GM23338 (cell line): ENCODE data around the gene SMOC1. TPM values are rescaled to one million over a fixed set of nuclear protein-coding genes. Genes with fewer than 3 reads are reported as not detected.

Experiments used
- ATAC-seq: fragments of 200-7000 bp; cut with Tn5 transposase; 3 replicates; pipeline ENCODE4 v1.9.1; 2020
- DNase-seq: peaks from one replicate; pipeline ENCODE4 v3.0.0-alpha.2; 2015; ENCODE audit warnings: low spot score
- H2AFZ ChIP-seq: fragments of 200-600 bp; sonication (generic); 2 replicates; pipeline ENCODE4 v1.8.0; 2016; ENCODE audit warnings: antibody characterized with exemption, mild to moderate bottlenecking, moderate library complexity
- H3F3A ChIP-seq: fragments of 200-600 bp; sonication (generic); replicated peaks from 2 replicates; pipeline ENCODE4 v1.8.0; 2017; ENCODE audit warnings: antibody characterized with exemption, mixed run types, low read depth
- H3K27ac ChIP-seq: fragments of 200-600 bp; sonication (generic); 2 replicates; pipeline ENCODE4 v1.6.1; 2016; ENCODE audit warnings: low read depth
- H3K27me3 ChIP-seq: fragments of 200-600 bp; sonication (generic); 2 replicates; pipeline ENCODE4 v1.8.0; 2016; ENCODE audit warnings: mild to moderate bottlenecking, mixed run types, moderate library complexity; ENCODE audit not compliant: insufficient read depth
- H3K36me3 ChIP-seq: fragments of 200-600 bp; sonication (generic); 2 replicates; pipeline ENCODE4 v1.8.0; 2016; ENCODE audit warnings: mild to moderate bottlenecking; ENCODE audit not compliant: insufficient read depth
- H3K4me1 ChIP-seq: fragments of 200-600 bp; sonication (generic); 2 replicates; pipeline ENCODE4 v1.8.0; 2016; ENCODE audit warnings: mild to moderate bottlenecking, moderate library complexity; ENCODE audit not compliant: insufficient read depth
- H3K4me2 ChIP-seq: fragments of 200-600 bp; sonication (generic); 2 replicates; pipeline ENCODE4 v1.7.1; 2017; ENCODE audit warnings: mixed run types
- H3K4me3 ChIP-seq: fragments of 200-600 bp; sonication (generic); 2 replicates; pipeline ENCODE4 v1.6.1; 2016; ENCODE audit warnings: mixed run types
- H3K79me2 ChIP-seq: fragments of 200-600 bp; sonication (generic); replicated peaks from 2 replicates; pipeline ENCODE4 v1.8.0; 2017; ENCODE audit warnings: mild to moderate bottlenecking; ENCODE audit not compliant: insufficient read depth
- H3K9me2 ChIP-seq: fragments of 200-600 bp; sonication (generic); 2 replicates; pipeline ENCODE4 v1.8.0; 2017; ENCODE audit not compliant: insufficient read depth
- H4K20me1 ChIP-seq: fragments of 200-600 bp; sonication (generic); replicated peaks from 2 replicates; pipeline ENCODE4 v1.8.0; 2017; ENCODE audit warnings: mild to moderate bottlenecking; ENCODE audit not compliant: insufficient read depth
- H3K27ac Mint-ChIP-seq: 2 replicates; pipeline ENCODE4 v1.8.0; 2020; ENCODE audit warnings: inconsistent platforms, mild to moderate bottlenecking, moderate library complexity, mixed read lengths
- H3K27me3 Mint-ChIP-seq: 3 replicates; pipeline ENCODE4 v1.8.0; 2022; ENCODE audit warnings: low read depth, mild to moderate bottlenecking, moderate library complexity, mixed read lengths, inconsistent platforms; ENCODE audit not compliant: insufficient read depth, poor library complexity
- H3K36me3 Mint-ChIP-seq: 3 replicates; pipeline ENCODE4 v1.8.0; 2021; ENCODE audit warnings: low read depth, mild to moderate bottlenecking, inconsistent platforms, moderate library complexity, mixed read lengths
- H3K4me1 Mint-ChIP-seq: 3 replicates; pipeline ENCODE4 v1.8.0; 2020; ENCODE audit warnings: mild to moderate bottlenecking, inconsistent platforms, mixed read lengths
- H3K4me3 Mint-ChIP-seq: 3 replicates; pipeline ENCODE4 v1.8.0; 2021; ENCODE audit warnings: moderate library complexity, mild to moderate bottlenecking, inconsistent platforms, mixed read lengths
- H3K9me3 Mint-ChIP-seq: 3 replicates; pipeline ENCODE4 v1.8.0; 2020; ENCODE audit warnings: moderate library complexity, mild to moderate bottlenecking, inconsistent platforms, mixed read lengths
- CREB1 ChIP-seq: fragments of 250-450 bp; sonication (Bioruptor Pico); IDR thresholded peaks from 2 replicates; pipeline ENCODE4 v1.5.0; 2020; ENCODE audit warnings: low read depth, mild to moderate bottlenecking, moderate library complexity
- EZH2 ChIP-seq: fragments of 200-600 bp; sonication (generic); IDR thresholded peaks from one replicate; pipeline ENCODE4 v1.8.0; 2017; ENCODE audit warnings: antibody characterized with exemption, mild to moderate bottlenecking, low read depth; ENCODE audit not compliant: unreplicated experiment
- EZH2phosphoT487 ChIP-seq: fragments of 200-600 bp; sonication (generic); IDR thresholded peaks from one replicate; pipeline ENCODE4 v1.8.1; 2018; ENCODE audit warnings: antibody characterized with exemption; ENCODE audit not compliant: unreplicated experiment
- JUNB ChIP-seq: IDR thresholded peaks from one replicate; pipeline ENCODE4 v1.6.1; 2016; ENCODE audit warnings: antibody characterized with exemption; ENCODE audit not compliant: unreplicated experiment
- NANOG ChIP-seq: IDR thresholded peaks from 2 replicates; pipeline ENCODE4 v1.6.1; 2016; ENCODE audit warnings: antibody characterized with exemption, borderline replicate concordance
- POLR2AphosphoS5 ChIP-seq: IDR thresholded peaks from 2 replicates; pipeline ENCODE4 v1.6.1; 2016; ENCODE audit warnings: antibody characterized with exemption, low read depth
- STAT1 ChIP-seq: IDR thresholded peaks from one replicate; pipeline ENCODE4 v1.6.1; 2016; ENCODE audit warnings: antibody characterized with exemption; ENCODE audit not compliant: unreplicated experiment
- ZNF114 ChIP-seq: fragments of 250-450 bp; sonication (Bioruptor Pico); IDR thresholded peaks from 2 replicates; pipeline ENCODE4 v1.5.0; 2020; ENCODE audit warnings: mild to moderate bottlenecking, moderate library complexity
- ZNF331 ChIP-seq: fragments of 250-450 bp; sonication (Bioruptor Pico); IDR thresholded peaks from 2 replicates; pipeline ENCODE4 v1.5.0; 2020; ENCODE audit warnings: low read depth, mild to moderate bottlenecking, moderate library complexity
- polyA plus RNA-seq: library from polyadenylated mRNA; unstranded; fragments of >200 nt; fragmentation: Nextera tagmentation; extraction: Ambion mirVana; gene quantifications from 2 replicates; pipeline ENCODE4 v1.2.1, GENCODE V29; 2016
- total RNA-seq: library from RNA; depleted of rRNA; stranded (reverse); fragments of >200 nt; shearing (Covaris generic); gene quantifications from 2 replicates; pipeline ENCODE4 v1.2.3, GENCODE V29; 2014
- TF ChIP-seq, protein P1 (sequence below): fragments of 250-450 bp; sonication (Bioruptor Pico); IDR thresholded peaks from 2 replicates; pipeline ENCODE4 v1.5.0; 2020; ENCODE audit warnings: mild to moderate bottlenecking, moderate library complexity
- TF ChIP-seq, protein P2 (sequence below), 2 experiments: fragments of 200-600 bp in 1 of 2; sonication (generic) in 1 of 2; conservative IDR thresholded peaks; 2 replicates each; pipeline versions ENCODE4 v1.5.1 to v1.6.1; 2016 to 2017; ENCODE audit warnings: antibody characterized with exemption in 2 of 2, low read depth in 2 of 2, mild to moderate bottlenecking in 2 of 2, moderate library complexity in 1 of 2
- TF ChIP-seq, protein P3 (sequence below): IDR thresholded peaks from 2 replicates; pipeline ENCODE4 v1.6.1; 2016; ENCODE audit warnings: antibody characterized with exemption
- TF ChIP-seq, protein P4 (sequence below): IDR thresholded peaks from one replicate; pipeline ENCODE4 v1.6.1; 2018; ENCODE audit warnings: antibody characterized with exemption; ENCODE audit not compliant: unreplicated experiment

Gene SMOC1
- total and polyA plus RNA-seq, 2 experiments from 2014 or later, result 0.79 to 1.6 TPM

DNA sequence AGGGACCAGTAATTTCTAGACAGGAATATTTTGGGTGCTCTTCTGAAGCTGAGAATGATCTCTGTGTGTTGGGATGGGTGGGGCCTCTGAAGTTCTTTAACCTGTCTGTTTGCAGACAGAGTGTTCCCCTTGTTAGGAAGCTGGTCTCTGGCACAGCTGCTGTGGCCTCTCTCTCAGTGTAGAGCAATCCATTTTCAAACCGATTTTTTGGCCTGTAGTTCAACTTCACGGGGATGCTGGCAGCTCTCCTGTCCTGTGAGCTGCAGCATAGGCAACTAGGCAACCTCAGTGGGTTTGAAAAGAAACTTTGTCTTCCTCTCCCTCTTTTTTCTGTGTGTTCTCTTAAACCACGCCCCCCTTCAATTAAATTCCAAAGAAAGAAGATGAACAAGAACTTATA, 69.1 kb downstream of the SMOC1 start:
- Histone ChIP-seq H3K9me2 (no peaks in the 10 kb centered on the region), H4K20me1 (no peaks in the 10 kb centered on the region), H3F3A (no peaks in the 10 kb centered on the region), H3K36me3 (no peaks in the 10 kb centered on the region), H3K79me2 (no peaks in the 10 kb centered on the region), H3K4me2 (no peak overlapping the region), H2AFZ (no peak overlapping the region), H3K27me3 (no peaks in the 10 kb centered on the region), H3K27ac (no peak overlapping the region), H3K4me3 (no peak overlapping the region), H3K4me1 (no peaks in the 10 kb centered on the region)
- Mint-ChIP-seq H3K4me1 (no peaks in the 10 kb centered on the region), H3K9me3 (peaks cover 10% of the 10 kb centered on the region), H3K27me3 (peaks cover 3% of the 10 kb centered on the region), H3K36me3 (no peaks in the 10 kb centered on the region; the same call in 2 of the 3 replicates), H3K27ac (no peak overlapping the region), H3K4me3 (no peak overlapping the region)
- no peak for TF ChIP-seq STAT1
- TF ChIP-seq, protein P1, sequence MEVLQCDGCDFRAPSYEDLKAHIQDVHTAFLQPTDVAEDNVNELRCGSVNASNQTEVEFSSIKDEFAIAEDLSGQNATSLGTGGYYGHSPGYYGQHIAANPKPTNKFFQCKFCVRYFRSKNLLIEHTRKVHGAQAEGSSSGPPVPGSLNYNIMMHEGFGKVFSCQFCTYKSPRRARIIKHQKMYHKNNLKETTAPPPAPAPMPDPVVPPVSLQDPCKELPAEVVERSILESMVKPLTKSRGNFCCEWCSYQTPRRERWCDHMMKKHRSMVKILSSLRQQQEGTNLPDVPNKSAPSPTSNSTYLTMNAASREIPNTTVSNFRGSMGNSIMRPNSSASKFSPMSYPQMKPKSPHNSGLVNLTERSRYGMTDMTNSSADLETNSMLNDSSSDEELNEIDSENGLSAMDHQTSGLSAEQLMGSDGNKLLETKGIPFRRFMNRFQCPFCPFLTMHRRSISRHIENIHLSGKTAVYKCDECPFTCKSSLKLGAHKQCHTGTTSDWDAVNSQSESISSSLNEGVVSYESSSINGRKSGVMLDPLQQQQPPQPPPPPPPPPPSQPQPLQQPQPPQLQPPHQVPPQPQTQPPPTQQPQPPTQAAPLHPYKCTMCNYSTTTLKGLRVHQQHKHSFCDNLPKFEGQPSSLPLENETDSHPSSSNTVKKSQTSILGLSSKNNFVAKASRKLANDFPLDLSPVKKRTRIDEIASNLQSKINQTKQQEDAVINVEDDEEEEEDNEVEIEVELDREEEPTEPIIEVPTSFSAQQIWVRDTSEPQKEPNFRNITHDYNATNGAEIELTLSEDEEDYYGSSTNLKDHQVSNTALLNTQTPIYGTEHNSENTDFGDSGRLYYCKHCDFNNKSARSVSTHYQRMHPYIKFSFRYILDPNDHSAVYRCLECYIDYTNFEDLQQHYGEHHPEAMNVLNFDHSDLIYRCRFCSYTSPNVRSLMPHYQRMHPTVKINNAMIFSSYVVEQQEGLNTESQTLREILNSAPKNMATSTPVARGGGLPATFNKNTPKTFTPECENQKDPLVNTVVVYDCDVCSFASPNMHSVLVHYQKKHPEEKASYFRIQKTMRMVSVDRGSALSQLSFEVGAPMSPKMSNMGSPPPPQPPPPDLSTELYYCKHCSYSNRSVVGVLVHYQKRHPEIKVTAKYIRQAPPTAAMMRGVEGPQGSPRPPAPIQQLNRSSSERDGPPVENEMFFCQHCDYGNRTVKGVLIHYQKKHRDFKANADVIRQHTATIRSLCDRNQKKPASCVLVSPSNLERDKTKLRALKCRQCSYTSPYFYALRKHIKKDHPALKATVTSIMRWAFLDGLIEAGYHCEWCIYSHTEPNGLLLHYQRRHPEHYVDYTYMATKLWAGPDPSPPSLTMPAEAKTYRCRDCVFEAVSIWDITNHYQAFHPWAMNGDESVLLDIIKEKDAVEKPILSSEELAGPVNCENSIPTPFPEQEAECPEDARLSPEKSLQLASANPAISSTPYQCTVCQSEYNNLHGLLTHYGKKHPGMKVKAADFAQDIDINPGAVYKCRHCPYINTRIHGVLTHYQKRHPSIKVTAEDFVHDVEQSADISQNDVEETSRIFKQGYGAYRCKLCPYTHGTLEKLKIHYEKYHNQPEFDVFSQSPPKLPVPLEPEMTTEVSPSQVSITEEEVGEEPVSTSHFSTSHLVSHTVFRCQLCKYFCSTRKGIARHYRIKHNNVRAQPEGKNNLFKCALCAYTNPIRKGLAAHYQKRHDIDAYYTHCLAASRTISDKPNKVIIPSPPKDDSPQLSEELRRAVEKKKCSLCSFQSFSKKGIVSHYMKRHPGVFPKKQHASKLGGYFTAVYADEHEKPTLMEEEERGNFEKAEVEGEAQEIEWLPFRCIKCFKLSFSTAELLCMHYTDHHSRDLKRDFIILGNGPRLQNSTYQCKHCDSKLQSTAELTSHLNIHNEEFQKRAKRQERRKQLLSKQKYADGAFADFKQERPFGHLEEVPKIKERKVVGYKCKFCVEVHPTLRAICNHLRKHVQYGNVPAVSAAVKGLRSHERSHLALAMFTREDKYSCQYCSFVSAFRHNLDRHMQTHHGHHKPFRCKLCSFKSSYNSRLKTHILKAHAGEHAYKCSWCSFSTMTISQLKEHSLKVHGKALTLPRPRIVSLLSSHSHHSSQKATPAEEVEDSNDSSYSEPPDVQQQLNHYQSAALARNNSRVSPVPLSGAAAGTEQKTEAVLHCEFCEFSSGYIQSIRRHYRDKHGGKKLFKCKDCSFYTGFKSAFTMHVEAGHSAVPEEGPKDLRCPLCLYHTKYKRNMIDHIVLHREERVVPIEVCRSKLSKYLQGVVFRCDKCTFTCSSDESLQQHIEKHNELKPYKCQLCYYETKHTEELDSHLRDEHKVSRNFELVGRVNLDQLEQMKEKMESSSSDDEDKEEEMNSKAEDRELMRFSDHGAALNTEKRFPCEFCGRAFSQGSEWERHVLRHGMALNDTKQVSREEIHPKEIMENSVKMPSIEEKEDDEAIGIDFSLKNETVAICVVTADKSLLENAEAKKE (CRISPR knock-in tag), result no peak
- no peak for TF ChIP-seq EZH2phosphoT487
- TF ChIP-seq NANOG, result no peak
- TF ChIP-seq POLR2AphosphoS5, result no peak
- TF ChIP-seq, protein P2, sequence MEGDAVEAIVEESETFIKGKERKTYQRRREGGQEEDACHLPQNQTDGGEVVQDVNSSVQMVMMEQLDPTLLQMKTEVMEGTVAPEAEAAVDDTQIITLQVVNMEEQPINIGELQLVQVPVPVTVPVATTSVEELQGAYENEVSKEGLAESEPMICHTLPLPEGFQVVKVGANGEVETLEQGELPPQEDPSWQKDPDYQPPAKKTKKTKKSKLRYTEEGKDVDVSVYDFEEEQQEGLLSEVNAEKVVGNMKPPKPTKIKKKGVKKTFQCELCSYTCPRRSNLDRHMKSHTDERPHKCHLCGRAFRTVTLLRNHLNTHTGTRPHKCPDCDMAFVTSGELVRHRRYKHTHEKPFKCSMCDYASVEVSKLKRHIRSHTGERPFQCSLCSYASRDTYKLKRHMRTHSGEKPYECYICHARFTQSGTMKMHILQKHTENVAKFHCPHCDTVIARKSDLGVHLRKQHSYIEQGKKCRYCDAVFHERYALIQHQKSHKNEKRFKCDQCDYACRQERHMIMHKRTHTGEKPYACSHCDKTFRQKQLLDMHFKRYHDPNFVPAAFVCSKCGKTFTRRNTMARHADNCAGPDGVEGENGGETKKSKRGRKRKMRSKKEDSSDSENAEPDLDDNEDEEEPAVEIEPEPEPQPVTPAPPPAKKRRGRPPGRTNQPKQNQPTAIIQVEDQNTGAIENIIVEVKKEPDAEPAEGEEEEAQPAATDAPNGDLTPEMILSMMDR (conservative IDR thresholded peaks at IDR 0.05; ENCODE audit: low read depth in 2 of 2), result no peak
- no peak for TF ChIP-seq ZNF114 (CRISPR knock-in tag)
- TF ChIP-seq, protein P3, sequence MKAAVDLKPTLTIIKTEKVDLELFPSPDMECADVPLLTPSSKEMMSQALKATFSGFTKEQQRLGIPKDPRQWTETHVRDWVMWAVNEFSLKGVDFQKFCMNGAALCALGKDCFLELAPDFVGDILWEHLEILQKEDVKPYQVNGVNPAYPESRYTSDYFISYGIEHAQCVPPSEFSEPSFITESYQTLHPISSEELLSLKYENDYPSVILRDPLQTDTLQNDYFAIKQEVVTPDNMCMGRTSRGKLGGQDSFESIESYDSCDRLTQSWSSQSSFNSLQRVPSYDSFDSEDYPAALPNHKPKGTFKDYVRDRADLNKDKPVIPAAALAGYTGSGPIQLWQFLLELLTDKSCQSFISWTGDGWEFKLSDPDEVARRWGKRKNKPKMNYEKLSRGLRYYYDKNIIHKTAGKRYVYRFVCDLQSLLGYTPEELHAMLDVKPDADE, result no peak
- TF ChIP-seq JUNB, result no peak
- TF ChIP-seq EZH2, result no peak
- no peak for TF ChIP-seq CREB1 (CRISPR knock-in tag)
- TF ChIP-seq, protein P4, sequence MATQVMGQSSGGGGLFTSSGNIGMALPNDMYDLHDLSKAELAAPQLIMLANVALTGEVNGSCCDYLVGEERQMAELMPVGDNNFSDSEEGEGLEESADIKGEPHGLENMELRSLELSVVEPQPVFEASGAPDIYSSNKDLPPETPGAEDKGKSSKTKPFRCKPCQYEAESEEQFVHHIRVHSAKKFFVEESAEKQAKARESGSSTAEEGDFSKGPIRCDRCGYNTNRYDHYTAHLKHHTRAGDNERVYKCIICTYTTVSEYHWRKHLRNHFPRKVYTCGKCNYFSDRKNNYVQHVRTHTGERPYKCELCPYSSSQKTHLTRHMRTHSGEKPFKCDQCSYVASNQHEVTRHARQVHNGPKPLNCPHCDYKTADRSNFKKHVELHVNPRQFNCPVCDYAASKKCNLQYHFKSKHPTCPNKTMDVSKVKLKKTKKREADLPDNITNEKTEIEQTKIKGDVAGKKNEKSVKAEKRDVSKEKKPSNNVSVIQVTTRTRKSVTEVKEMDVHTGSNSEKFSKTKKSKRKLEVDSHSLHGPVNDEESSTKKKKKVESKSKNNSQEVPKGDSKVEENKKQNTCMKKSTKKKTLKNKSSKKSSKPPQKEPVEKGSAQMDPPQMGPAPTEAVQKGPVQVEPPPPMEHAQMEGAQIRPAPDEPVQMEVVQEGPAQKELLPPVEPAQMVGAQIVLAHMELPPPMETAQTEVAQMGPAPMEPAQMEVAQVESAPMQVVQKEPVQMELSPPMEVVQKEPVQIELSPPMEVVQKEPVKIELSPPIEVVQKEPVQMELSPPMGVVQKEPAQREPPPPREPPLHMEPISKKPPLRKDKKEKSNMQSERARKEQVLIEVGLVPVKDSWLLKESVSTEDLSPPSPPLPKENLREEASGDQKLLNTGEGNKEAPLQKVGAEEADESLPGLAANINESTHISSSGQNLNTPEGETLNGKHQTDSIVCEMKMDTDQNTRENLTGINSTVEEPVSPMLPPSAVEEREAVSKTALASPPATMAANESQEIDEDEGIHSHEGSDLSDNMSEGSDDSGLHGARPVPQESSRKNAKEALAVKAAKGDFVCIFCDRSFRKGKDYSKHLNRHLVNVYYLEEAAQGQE, result no peak
- TF ChIP-seq ZNF331 (CRISPR knock-in tag), result no peak
- no peak for DNase-seq
- ATAC-seq, result no peak
